ENCODE measurements around the gene SLC39A9. TPM values are rescaled to one million over a fixed set of nuclear protein-coding genes. Genes with fewer than 3 reads are reported as not detected.

The SLC39A9 gene
- total and polyA plus RNA-seq, 10 donors, result 11.8 to 55.8 (median 46.2) TPM

- Histone ChIP-seq H3K9me3 (no peaks in the 10 kb centered on the region), H3K4me3 (peak overlapping the region in 1 of 8 donors; percentile 49), H3K27me3 (replicated peaks in 1 of 7) (peaks cover 0 to 4% (median 0%) of the 10 kb centered on the region in 7 donors), H3K4me1 (peaks cover 0 to 27% (median 15%) of the 10 kb centered on the region in 6 donors), H3K36me3 (no peaks in the 10 kb centered on the region), H3K27ac (peak overlapping the region in 6 of 8 donors; percentile 42 to 75 (median 56))
- intact Hi-C loops (cut with DNase I; ENCODE audit: low total_unique reads), result no loop called here
- TF ChIP-seq CTCF (IDR thresholded peaks at IDR 0.05 in 8 of 11, conservative IDR thresholded peaks at IDR 0.05 in 3 of 11), result no peak
- TF ChIP-seq POLR2A (IDR thresholded peaks at IDR 0.05), result no peak
- TF ChIP-seq POLR2AphosphoS5 (IDR thresholded peaks at IDR 0.05), result no peak
- no peak for DNase-seq
- WGBS, 5 donors, result 76 to 97% (median 89%) methylated on average over 6 of the region's 6 CpGs
Observed at GRCh38 chr14:69355154-69355597, 43.3 kb upstream of the SLC39A9 start.

GRCh38 chr14:69355607-69356281 lies 42.7 kb upstream of the SLC39A9 start:
- no peak overlapping the region for H3K27ac ChIP-seq
- TF ChIP-seq POLR2A (IDR thresholded peaks at IDR 0.05), result no peak
- TF ChIP-seq CTCF (IDR thresholded peaks at IDR 0.05 in 8 of 11, conservative IDR thresholded peaks at IDR 0.05 in 3 of 11), result no peak
- no peak for TF ChIP-seq POLR2AphosphoS5 (IDR thresholded peaks at IDR 0.05)
- no peaks in the 10 kb centered on the region for H3K27me3 ChIP-seq (replicated peaks in 1 of 7)
- H3K4me1 ChIP-seq, result peaks cover 0 to 30% (median 15%) of the 10 kb centered on the region in 6 donors
- no peak overlapping the region for H3K4me3 ChIP-seq
- 64 to 87% (median 76%) methylated on average over 6 of the region's 6 CpGs for WGBS, 5 donors
- H3K36me3 ChIP-seq, result no peaks in the 10 kb centered on the region
- intact Hi-C loops (cut with DNase I; ENCODE audit: low total_unique reads), result no loop called here
- H3K9me3 ChIP-seq, result no peaks in the 10 kb centered on the region
- DNase-seq, result no peak

- no peak for DNase-seq
- H3K4me1 ChIP-seq, result peaks cover 0 to 25% (median 15%) of the 10 kb centered on the region in 6 donors
- no peak overlapping the region for H3K27ac ChIP-seq
- no peaks in the 10 kb centered on the region for H3K27me3 ChIP-seq (replicated peaks in 1 of 7)
- WGBS, 5 donors, result 78 to 92% (median 88%) methylated on average over 7 of the region's 7 CpGs
- no peaks in the 10 kb centered on the region for H3K36me3 ChIP-seq
- intact Hi-C loops (cut with DNase I; ENCODE audit: low total_unique reads), result no loop called here
- H3K9me3 ChIP-seq, result no peaks in the 10 kb centered on the region
- no peak overlapping the region for H3K4me3 ChIP-seq
- TF ChIP-seq CTCF (IDR thresholded peaks at IDR 0.05 in 8 of 11, conservative IDR thresholded peaks at IDR 0.05 in 3 of 11) (no peak), POLR2AphosphoS5 (IDR thresholded peaks at IDR 0.05) (no peak), POLR2A (IDR thresholded peaks at IDR 0.05) (no peak)
Observed at GRCh38 chr14:69356903-69357543, 41.5 kb upstream of the SLC39A9 start.

- intact Hi-C loops (cut with DNase I; ENCODE audit: low total_unique reads), result no loop called here
Observed at GRCh38 chr14:69357544-69358200, 40.8 kb upstream of the SLC39A9 start.

More at GRCh38 chr14:69357544-69358200, 40.8 kb upstream of the SLC39A9 start:
- Histone ChIP-seq H3K4me3 (no peak overlapping the region), H3K27me3 (replicated peaks in 1 of 7) (no peaks in the 10 kb centered on the region), H3K9me3 (no peaks in the 10 kb centered on the region), H3K27ac (no peak overlapping the region), H3K36me3 (no peaks in the 10 kb centered on the region), H3K4me1 (peaks cover 0 to 25% (median 15%) of the 10 kb centered on the region in 6 donors)
- no peak for DNase-seq
- WGBS, 5 donors, result 80 to 90% (median 88%) methylated on average over 7 of the region's 7 CpGs
- TF ChIP-seq CTCF (IDR thresholded peaks at IDR 0.05 in 8 of 11, conservative IDR thresholded peaks at IDR 0.05 in 3 of 11) (no peak), POLR2AphosphoS5 (IDR thresholded peaks at IDR 0.05) (no peak), POLR2A (IDR thresholded peaks at IDR 0.05) (no peak)
